ENCODE measurements around the gene CRYZ.

Gene CRYZ

DNA sequence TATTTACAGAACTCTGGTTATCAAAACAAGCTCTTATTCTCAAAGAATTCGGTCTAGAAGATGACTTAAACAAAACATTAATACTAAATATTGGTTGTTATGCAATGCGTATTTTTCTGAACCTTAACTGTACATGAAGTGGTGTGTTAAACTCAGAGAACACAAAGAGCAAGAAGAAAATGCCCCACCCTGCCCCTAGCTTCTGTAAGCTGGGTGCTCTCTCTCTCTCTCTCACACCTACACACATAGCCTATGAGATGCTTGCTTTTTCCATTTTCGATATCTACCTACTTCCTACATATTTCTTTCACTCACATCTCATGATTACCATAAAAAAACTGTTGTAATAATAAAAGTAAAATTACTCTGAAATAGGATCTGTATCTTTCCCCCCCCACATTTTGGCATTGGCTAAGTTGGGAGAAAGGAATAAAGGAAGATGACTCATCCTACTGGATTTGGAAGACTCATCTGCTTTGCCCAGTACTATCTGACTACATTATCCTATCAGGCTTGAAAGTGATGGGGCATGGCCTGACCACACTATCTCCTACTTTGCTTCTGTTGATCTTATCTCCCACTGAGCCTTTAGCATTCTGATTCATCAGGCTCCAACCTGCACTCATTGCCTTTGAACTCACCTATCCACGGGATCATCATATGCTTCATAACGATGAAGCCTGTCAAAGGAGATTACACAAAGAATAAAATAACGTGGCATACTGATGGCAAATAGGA is 2.9 kb downstream of the CRYZ start:
- DNase-seq (ENCODE audit: low read depth): peak; percentile 45
- TF ChIP-seq, protein P1, sequence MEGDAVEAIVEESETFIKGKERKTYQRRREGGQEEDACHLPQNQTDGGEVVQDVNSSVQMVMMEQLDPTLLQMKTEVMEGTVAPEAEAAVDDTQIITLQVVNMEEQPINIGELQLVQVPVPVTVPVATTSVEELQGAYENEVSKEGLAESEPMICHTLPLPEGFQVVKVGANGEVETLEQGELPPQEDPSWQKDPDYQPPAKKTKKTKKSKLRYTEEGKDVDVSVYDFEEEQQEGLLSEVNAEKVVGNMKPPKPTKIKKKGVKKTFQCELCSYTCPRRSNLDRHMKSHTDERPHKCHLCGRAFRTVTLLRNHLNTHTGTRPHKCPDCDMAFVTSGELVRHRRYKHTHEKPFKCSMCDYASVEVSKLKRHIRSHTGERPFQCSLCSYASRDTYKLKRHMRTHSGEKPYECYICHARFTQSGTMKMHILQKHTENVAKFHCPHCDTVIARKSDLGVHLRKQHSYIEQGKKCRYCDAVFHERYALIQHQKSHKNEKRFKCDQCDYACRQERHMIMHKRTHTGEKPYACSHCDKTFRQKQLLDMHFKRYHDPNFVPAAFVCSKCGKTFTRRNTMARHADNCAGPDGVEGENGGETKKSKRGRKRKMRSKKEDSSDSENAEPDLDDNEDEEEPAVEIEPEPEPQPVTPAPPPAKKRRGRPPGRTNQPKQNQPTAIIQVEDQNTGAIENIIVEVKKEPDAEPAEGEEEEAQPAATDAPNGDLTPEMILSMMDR (IDR thresholded peaks at IDR 0.05; ENCODE audit: insufficient read depth, low read depth, low read length, missing control alignments): no peak
- H3K4me3 ChIP-seq (ENCODE audit: low read length): no peak overlapping the region

DNA sequence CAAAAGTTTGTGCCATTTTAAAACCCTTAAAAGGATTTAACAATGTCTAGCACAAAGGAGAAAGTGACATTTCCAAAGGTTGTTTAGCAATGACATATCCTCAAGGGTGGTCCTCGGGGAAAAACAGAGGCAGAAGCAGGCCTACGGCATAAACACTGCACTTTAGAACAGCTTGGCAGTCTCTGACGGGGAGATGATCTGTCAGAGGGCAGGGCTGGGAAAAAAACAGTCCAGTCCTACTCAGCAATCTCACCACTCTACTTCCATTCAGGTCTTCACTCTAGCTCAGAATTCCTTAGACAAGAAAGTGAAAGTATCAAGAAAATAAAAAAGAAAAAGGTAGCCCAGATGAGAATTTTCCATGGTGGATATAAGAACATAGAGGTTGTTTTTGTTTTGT is 4.1 kb downstream of the CRYZ start:
- DNase-seq (ENCODE audit: low read depth): no peak
- TF ChIP-seq, protein P1 (IDR thresholded peaks at IDR 0.05; ENCODE audit: insufficient read depth, low read depth, low read length, missing control alignments): no peak
- no peak overlapping the region for H3K4me3 ChIP-seq (ENCODE audit: low read length)

GRCh38 chr1:74726063-74726462 is 6.8 kb downstream of the CRYZ start:
- DNase-seq (ENCODE audit: low read depth): no peak
- no peak overlapping the region for H3K4me3 ChIP-seq (ENCODE audit: low read length)

DNA sequence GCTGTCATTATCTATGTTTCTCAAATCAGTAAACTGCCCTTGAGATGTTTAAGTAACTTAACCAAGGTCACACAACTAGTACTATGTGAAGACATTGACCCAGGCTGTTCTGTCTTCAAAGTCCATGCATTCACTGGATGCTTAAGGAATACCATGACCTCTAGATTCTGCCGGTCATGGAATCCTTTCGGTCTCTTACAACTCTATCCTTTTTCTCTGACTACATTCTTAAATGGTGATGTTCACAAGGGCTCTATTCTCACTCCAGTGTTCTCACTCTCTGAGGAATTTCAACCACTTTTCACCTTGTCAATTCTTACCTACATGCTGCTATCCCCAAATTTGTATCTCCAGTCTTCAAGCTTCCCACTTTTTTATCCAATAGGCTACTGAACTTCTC is 15.2 kb downstream of the CRYZ start:
- no peak for DNase-seq (ENCODE audit: low read depth)
- TF ChIP-seq, protein P1 (IDR thresholded peaks at IDR 0.05; ENCODE audit: insufficient read depth, low read depth, low read length, missing control alignments): no peak
- H3K4me3 ChIP-seq (ENCODE audit: low read length): no peak overlapping the region

More at GRCh38 chr1:74726063-74726462, 6.8 kb downstream of the CRYZ start:
- TF ChIP-seq, protein P1 (IDR thresholded peaks at IDR 0.05; ENCODE audit: insufficient read depth, low read depth, low read length, missing control alignments): no peak

GRCh38 chr1:74716822-74717221 is 16.0 kb downstream of the CRYZ start:
- no peak for DNase-seq (ENCODE audit: low read depth)
- H3K4me3 ChIP-seq (ENCODE audit: low read length): no peak overlapping the region
- TF ChIP-seq, protein P1 (IDR thresholded peaks at IDR 0.05; ENCODE audit: insufficient read depth, low read depth, low read length, missing control alignments): no peak

GRCh38 chr1:74715806-74716205 is 17.0 kb downstream of the CRYZ start:
- DNase-seq (ENCODE audit: low read depth): no peak
- TF ChIP-seq, protein P1 (IDR thresholded peaks at IDR 0.05; ENCODE audit: insufficient read depth, low read depth, low read length, missing control alignments): no peak

GRCh38 chr1:74715236-74715502 is 17.7 kb downstream of the CRYZ start:
- no peak overlapping the region for H3K4me3 ChIP-seq (ENCODE audit: low read length)
- no peak for DNase-seq (ENCODE audit: low read depth)
- TF ChIP-seq, protein P1 (IDR thresholded peaks at IDR 0.05; ENCODE audit: insufficient read depth, low read depth, low read length, missing control alignments): no peak

More at GRCh38 chr1:74715806-74716205, 17.0 kb downstream of the CRYZ start:
- H3K4me3 ChIP-seq (ENCODE audit: low read length): no peak overlapping the region
